Stomach (tissue), 8 donors: ENCODE measurements around the gene OR5D13. TPM values are rescaled to one million over a fixed set of nuclear protein-coding genes. Genes with fewer than 3 reads are reported as not detected.

Experiments
- polyA plus RNA-seq, 3 donors: library from polyadenylated mRNA; stranded (reverse); fragments of 200-250 nt; gene quantifications; one replicate each; pipeline ENCODE4 v1.2.3, GENCODE V29; 2013
- total RNA-seq, 5 donors: library from RNA; depleted of rRNA; stranded (reverse); fragments of >200 nt; gene quantifications; one replicate each; pipeline versions ENCODE4 v1.1.0 to v1.2.3, GENCODE V29; 2014 to 2016
- donor health status: healthy with polysubstance abuse.
- donor health status: Bipolar disorder and iron deficiency.
- donor health status: healthy.

Gene OR5D13
- total and polyA plus RNA-seq, 8 donors: 0.73 TPM; not detected in 7

Other genes with a start within 250 kb of the OR5D13 start
- gene OR4C15, start 219.0 kb upstream of the OR5D13 start, total RNA-seq: not detected
- gene OR4C15, start 219.0 kb upstream of the OR5D13 start, polyA plus RNA-seq: not detected
- not detected for gene OR4C16, start 201.3 kb upstream of the OR5D13 start, total RNA-seq
- not detected for gene OR4C16, start 201.3 kb upstream of the OR5D13 start, polyA plus RNA-seq
- not detected for gene OR4C11, start 165.8 kb upstream of the OR5D13 start, total RNA-seq
- gene OR4C11, start 165.8 kb upstream of the OR5D13 start, polyA plus RNA-seq: not detected
- gene OR4P4, start 138.3 kb upstream of the OR5D13 start, total RNA-seq: not detected
- not detected for gene OR4P4, start 138.3 kb upstream of the OR5D13 start, polyA plus RNA-seq
- not detected for gene OR4S2, start 125.1 kb upstream of the OR5D13 start, total RNA-seq
- gene OR4S2, start 125.1 kb upstream of the OR5D13 start, polyA plus RNA-seq: not detected
- gene OR4C6, start 111.2 kb upstream of the OR5D13 start, total RNA-seq: not detected
- gene OR4C6, start 111.2 kb upstream of the OR5D13 start, polyA plus RNA-seq: not detected
- not detected for gene OR5D14, start 22.1 kb downstream of the OR5D13 start, total RNA-seq
- gene OR5D14, start 22.1 kb downstream of the OR5D13 start, polyA plus RNA-seq: not detected
- under 1 TPM in 1 of 5 donors, not detected in 4; 0.37 TPM for gene OR5L1, start 37.9 kb downstream of the OR5D13 start, total RNA-seq
- not detected for gene OR5L1, start 37.9 kb downstream of the OR5D13 start, polyA plus RNA-seq
- gene OR5D18, start 46.2 kb downstream of the OR5D13 start, total RNA-seq: not detected
- not detected for gene OR5D18, start 46.2 kb downstream of the OR5D13 start, polyA plus RNA-seq
- gene OR5L2, start 53.8 kb downstream of the OR5D13 start, total RNA-seq: not detected
- gene OR5L2, start 53.8 kb downstream of the OR5D13 start, polyA plus RNA-seq: not detected
- not detected for gene OR5D16, start 65.3 kb downstream of the OR5D13 start, total RNA-seq
- not detected for gene OR5D16, start 65.3 kb downstream of the OR5D13 start, polyA plus RNA-seq
- not detected for gene TRIM51, start 109.9 kb downstream of the OR5D13 start, total RNA-seq
- not detected for gene TRIM51, start 109.9 kb downstream of the OR5D13 start, polyA plus RNA-seq
- gene OR5W2, start 141.1 kb downstream of the OR5D13 start, total RNA-seq: not detected
- not detected for gene OR5W2, start 141.1 kb downstream of the OR5D13 start, polyA plus RNA-seq
- gene OR5I1, start 163.0 kb downstream of the OR5D13 start, total RNA-seq: not detected
- not detected for gene OR5I1, start 163.0 kb downstream of the OR5D13 start, polyA plus RNA-seq
- gene OR10AG1, start 196.5 kb downstream of the OR5D13 start, total RNA-seq: not detected
- not detected for gene OR10AG1, start 196.5 kb downstream of the OR5D13 start, polyA plus RNA-seq
- not detected for gene OR5F1, start 221.2 kb downstream of the OR5D13 start, total RNA-seq
- gene OR5F1, start 221.2 kb downstream of the OR5D13 start, polyA plus RNA-seq: not detected